GF-D8 (cell line): ENCODE results near the gene CNNM4.

Source experiments
- DNase-seq: peaks from one replicate; lab custom pipeline; 2025; lab: John Stamatoyannopoulos, UW

The CNNM4 gene

GRCh38 chr2:96760036-96760985 is at the start of gene CNNM4:
Gene CNNM4 (plus strand): TSS chr2:96760902. CDS start chr2:96761000, 98 bp downstream.
- DNase-seq, result peak; percentile 84

GRCh38 chr2:96710985-96711384 is 49.7 kb upstream of the CNNM4 start:
- DNase-seq, result no peak

- DNase-seq, result no peak
Observed at GRCh38 chr2:96715658-96716057, 45.0 kb upstream of the CNNM4 start.

GRCh38 chr2:96716388-96716787 is 44.3 kb upstream of the CNNM4 start:
- no peak for DNase-seq

GRCh38 chr2:96726131-96726530 is 34.6 kb upstream of the CNNM4 start:
- DNase-seq, result no peak

- DNase-seq, result peak; percentile 10
Observed at GRCh38 chr2:96727431-96727830, 33.3 kb upstream of the CNNM4 start.

GRCh38 chr2:96729748-96730147 is 31.0 kb upstream of the CNNM4 start:
- no peak for DNase-seq

- DNase-seq, result no peak
Observed at GRCh38 chr2:96730212-96730611, 30.5 kb upstream of the CNNM4 start.

GRCh38 chr2:96733931-96734330 is 26.8 kb upstream of the CNNM4 start:
- DNase-seq, result no peak

GRCh38 chr2:96734880-96735583 is 25.7 kb upstream of the CNNM4 start:
- no peak for DNase-seq

GRCh38 chr2:96737251-96737650 is 23.5 kb upstream of the CNNM4 start:
- no peak for DNase-seq

- DNase-seq, result no peak
Observed at GRCh38 chr2:96737831-96738230, 22.9 kb upstream of the CNNM4 start.

- DNase-seq, result no peak
Observed at GRCh38 chr2:96739076-96739632, 21.5 kb upstream of the CNNM4 start.

GRCh38 chr2:96739633-96740428 is 20.9 kb upstream of the CNNM4 start, which contains the start of gene LMAN2L:
Gene LMAN2L (minus strand): TSS chr2:96740064. CDS start chr2:96740040, 24 bp downstream.
- peak; percentile 92 for DNase-seq

GRCh38 chr2:96747061-96747617 is 13.6 kb upstream of the CNNM4 start:
- no peak for DNase-seq

- DNase-seq, result no peak
Observed at GRCh38 chr2:96751800-96752199, 8.9 kb upstream of the CNNM4 start.

- no peak for DNase-seq
Observed at GRCh38 chr2:96753661-96754282, 6.9 kb upstream of the CNNM4 start.

GRCh38 chr2:96754317-96754716 is 6.4 kb upstream of the CNNM4 start:
- no peak for DNase-seq

GRCh38 chr2:96756788-96757476 is 3.8 kb upstream of the CNNM4 start:
- DNase-seq, result no peak

- no peak for DNase-seq
Observed at GRCh38 chr2:96757477-96757860, 3.2 kb upstream of the CNNM4 start.
